Ishikawa (cell line): ENCODE results near the gene HNF1B.

ENCODE experiments used
- CEBPB ChIP-seq: IDR thresholded peaks from 2 replicates; pipeline ENCODE4 v1.6.1; 2012
- CREB1 ChIP-seq: IDR thresholded peaks from 2 replicates; pipeline ENCODE4 v1.6.1; 2012; ENCODE audit warnings: low read depth
- EGR1 ChIP-seq: IDR thresholded peaks from 2 replicates; pipeline ENCODE4 v1.6.1; 2012
- EP300 ChIP-seq: IDR thresholded peaks from 2 replicates; pipeline ENCODE4 v1.6.1; 2012; ENCODE audit warnings: borderline replicate concordance
- FOXM1 ChIP-seq: IDR thresholded peaks from 2 replicates; pipeline ENCODE4 v1.6.1; 2012; ENCODE audit warnings: low read depth, borderline replicate concordance
- NFIC ChIP-seq: IDR thresholded peaks from 2 replicates; pipeline ENCODE4 v1.6.1; 2012
- RAD21 ChIP-seq: IDR thresholded peaks from 2 replicates; pipeline ENCODE4 v1.6.1; 2012; ENCODE audit warnings: low read depth
- REST ChIP-seq: IDR thresholded peaks from 2 replicates; pipeline ENCODE4 v1.6.1; 2012; ENCODE audit warnings: low read depth, mild to moderate bottlenecking
- TAF1 ChIP-seq: IDR thresholded peaks from 2 replicates; pipeline ENCODE4 v1.6.1; 2012; ENCODE audit warnings: low read depth, mild to moderate bottlenecking
- TCF12 ChIP-seq: IDR thresholded peaks from 2 replicates; pipeline ENCODE4 v1.6.1; 2012; ENCODE audit warnings: low read depth
- TEAD4 ChIP-seq: IDR thresholded peaks from 2 replicates; pipeline ENCODE4 v1.6.1; 2012
- YY1 ChIP-seq: IDR thresholded peaks from 2 replicates; pipeline ENCODE4 v1.6.1; 2012; ENCODE audit warnings: low read depth
- ZBTB7A ChIP-seq: IDR thresholded peaks from 2 replicates; pipeline ENCODE4 v1.6.1; 2012; ENCODE audit warnings: low read depth
- TF ChIP-seq, protein P1 (sequence below): IDR thresholded peaks from 2 replicates; pipeline ENCODE4 v1.6.1; 2012
- TF ChIP-seq, protein P2 (sequence below): IDR thresholded peaks from 2 replicates; pipeline ENCODE4 v1.6.1; 2012

The HNF1B gene

GRCh38 chr17:37761059-37761458 lies 16.2 kb upstream of the HNF1B start:
- TF ChIP-seq CEBPB: no peak
- no peak for TF ChIP-seq TCF12
- no peak for TF ChIP-seq TAF1
- no peak for TF ChIP-seq YY1
- TF ChIP-seq CREB1: no peak
- TF ChIP-seq, protein P1, sequence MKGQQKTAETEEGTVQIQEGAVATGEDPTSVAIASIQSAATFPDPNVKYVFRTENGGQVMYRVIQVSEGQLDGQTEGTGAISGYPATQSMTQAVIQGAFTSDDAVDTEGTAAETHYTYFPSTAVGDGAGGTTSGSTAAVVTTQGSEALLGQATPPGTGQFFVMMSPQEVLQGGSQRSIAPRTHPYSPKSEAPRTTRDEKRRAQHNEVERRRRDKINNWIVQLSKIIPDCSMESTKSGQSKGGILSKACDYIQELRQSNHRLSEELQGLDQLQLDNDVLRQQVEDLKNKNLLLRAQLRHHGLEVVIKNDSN: no peak

DNA sequence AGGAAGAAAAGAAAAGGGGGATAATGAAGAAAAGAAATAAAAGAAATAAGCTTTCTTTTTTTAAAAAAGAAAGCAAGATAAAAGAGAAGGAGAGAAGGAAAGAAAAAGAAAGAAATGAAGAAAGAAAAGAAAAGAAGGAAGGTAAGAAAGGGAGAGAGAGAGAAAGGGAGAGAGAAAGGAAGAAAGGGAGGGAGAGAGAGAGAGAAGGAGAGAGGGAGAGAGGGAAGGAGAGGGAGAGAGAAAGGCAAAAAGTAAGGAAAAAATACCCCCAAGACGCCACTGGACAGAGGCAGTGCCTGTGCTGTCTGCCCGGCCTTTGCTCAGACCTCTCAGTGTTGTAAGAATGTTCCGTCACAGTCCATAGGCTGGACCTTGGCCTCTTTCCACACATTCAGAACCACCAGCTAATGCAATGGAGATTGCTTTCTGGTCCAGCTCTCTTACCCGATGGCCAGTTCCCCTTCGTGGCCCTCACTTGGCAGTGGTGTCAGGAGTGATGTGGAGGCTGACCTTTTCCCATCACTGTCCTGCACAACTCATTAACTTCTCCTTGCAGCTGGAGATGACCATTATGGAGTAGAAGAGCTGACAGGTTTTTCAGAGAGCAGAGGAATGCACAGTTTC lies 14.3 kb upstream of the HNF1B start:
- TF ChIP-seq, protein P1: no peak
- TF ChIP-seq REST: no peak
- TF ChIP-seq TCF12: no peak
- no peak for TF ChIP-seq FOXM1
- no peak for TF ChIP-seq NFIC
- no peak for TF ChIP-seq CREB1
- no peak for TF ChIP-seq TAF1
- TF ChIP-seq EGR1: no peak
- TF ChIP-seq EP300: no peak
- TF ChIP-seq RAD21: no peak
- TF ChIP-seq CEBPB: no peak
- no peak for TF ChIP-seq YY1
- TF ChIP-seq TEAD4: no peak
- no peak for TF ChIP-seq ZBTB7A
- TF ChIP-seq, protein P2, sequence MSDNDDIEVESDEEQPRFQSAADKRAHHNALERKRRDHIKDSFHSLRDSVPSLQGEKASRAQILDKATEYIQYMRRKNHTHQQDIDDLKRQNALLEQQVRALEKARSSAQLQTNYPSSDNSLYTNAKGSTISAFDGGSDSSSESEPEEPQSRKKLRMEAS: no peak

DNA sequence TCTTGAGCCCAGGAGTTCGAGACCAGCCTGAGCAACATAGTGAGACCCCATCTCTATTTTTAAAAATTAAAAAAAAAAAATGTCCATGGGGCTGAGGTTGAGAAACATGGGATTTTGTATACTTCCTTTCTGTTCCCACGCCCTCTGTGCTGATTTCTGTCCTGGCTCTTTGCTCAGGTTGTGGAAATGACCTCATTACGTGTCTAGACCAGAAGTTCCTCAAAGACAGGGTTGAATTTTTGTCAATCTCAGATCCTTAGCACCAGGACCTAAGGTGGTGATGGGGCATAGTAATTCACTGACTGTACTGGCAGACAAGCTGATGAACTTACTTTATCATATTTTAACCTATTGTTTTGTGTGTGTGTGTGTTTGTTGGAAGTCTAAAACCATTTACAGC lies 11.2 kb upstream of the HNF1B start:
- no peak for TF ChIP-seq RAD21
- TF ChIP-seq TEAD4: no peak
- TF ChIP-seq YY1: no peak
- no peak for TF ChIP-seq NFIC

- TF ChIP-seq FOXM1 (no peak), EP300 (no peak), EGR1 (no peak)
Observed at GRCh38 chr17:37755455-37755854, 10.6 kb upstream of the HNF1B start.

DNA sequence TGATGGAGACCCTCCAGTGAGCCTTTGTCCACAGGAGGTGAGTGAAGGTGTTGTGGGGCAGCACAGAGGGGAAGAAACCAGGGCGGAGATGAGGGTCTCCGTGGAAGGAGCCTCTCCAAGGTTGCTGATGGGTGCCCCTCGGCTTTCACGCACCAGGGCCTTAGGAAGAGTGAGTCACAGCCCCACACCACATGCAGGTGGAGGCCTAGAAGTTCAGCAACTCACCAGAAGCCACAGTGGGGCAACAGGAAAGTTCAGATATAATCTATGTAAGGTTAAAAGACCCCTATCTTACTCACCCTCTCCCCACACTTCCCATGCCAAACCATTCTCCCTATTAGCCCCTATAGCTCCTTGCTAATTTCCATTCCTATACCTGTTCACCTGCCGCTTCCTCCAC lies 9.5 kb upstream of the HNF1B start:
- TF ChIP-seq, protein P2: no peak
- TF ChIP-seq TCF12: no peak
- TF ChIP-seq, protein P1: no peak
- no peak for TF ChIP-seq NFIC
- no peak for TF ChIP-seq EP300
- TF ChIP-seq REST: no peak
- TF ChIP-seq EGR1: no peak
- no peak for TF ChIP-seq YY1
- no peak for TF ChIP-seq FOXM1
- TF ChIP-seq TAF1: no peak
- TF ChIP-seq CREB1: no peak

- TF ChIP-seq, protein P2: no peak
- TF ChIP-seq YY1: no peak
- TF ChIP-seq CEBPB: no peak
- TF ChIP-seq FOXM1: no peak
- TF ChIP-seq, protein P1: no peak
- TF ChIP-seq TEAD4: no peak
- TF ChIP-seq ZBTB7A: no peak
- TF ChIP-seq TAF1: no peak
- no peak for TF ChIP-seq NFIC
- no peak for TF ChIP-seq REST
- TF ChIP-seq EP300: no peak
- no peak for TF ChIP-seq EGR1
- no peak for TF ChIP-seq TCF12
- TF ChIP-seq RAD21: no peak
- no peak for TF ChIP-seq CREB1
Observed at GRCh38 chr17:37752482-37752881, 7.6 kb upstream of the HNF1B start.
